Measurements from ENCODE around the gene P3H2. TPM values are rescaled to one million over a fixed set of nuclear protein-coding genes. Genes with fewer than 3 reads are reported as not detected.

The P3H2 gene
- total and polyA plus RNA-seq, 2 experiments from 2014 or later: 8.2 to 24.2 TPM

- no peak for TF ChIP-seq ZNF462 (CRISPR knock-in tag; IDR thresholded peaks at IDR 0.05)
- no peak for TF ChIP-seq ETS1 (IDR thresholded peaks at IDR 0.05)
- TF ChIP-seq JUNB (IDR thresholded peaks at IDR 0.05; ENCODE audit: unreplicated experiment): no peak
- no peak for TF ChIP-seq ZNF114 (CRISPR knock-in tag; IDR thresholded peaks at IDR 0.05)
- TF ChIP-seq CREB1 (CRISPR knock-in tag; IDR thresholded peaks at IDR 0.05; ENCODE audit: low read depth): no peak
- TF ChIP-seq ZNF331 (CRISPR knock-in tag; IDR thresholded peaks at IDR 0.05; ENCODE audit: low read depth): no peak
- no peak for TF ChIP-seq EZH2phosphoT487 (IDR thresholded peaks at IDR 0.05; ENCODE audit: unreplicated experiment)
- no peak for TF ChIP-seq CTCF (conservative IDR thresholded peaks at IDR 0.05; ENCODE audit: low read depth in 2 of 2)
- TF ChIP-seq POLR2AphosphoS5 (IDR thresholded peaks at IDR 0.05; ENCODE audit: low read depth): no peak
Observed at GRCh38 chr3:190073264-190074008, 47.3 kb downstream of the P3H2 start (continued).

Data from GM23338 (cell line).